ENCODE data around the gene UBC.

DNA sequence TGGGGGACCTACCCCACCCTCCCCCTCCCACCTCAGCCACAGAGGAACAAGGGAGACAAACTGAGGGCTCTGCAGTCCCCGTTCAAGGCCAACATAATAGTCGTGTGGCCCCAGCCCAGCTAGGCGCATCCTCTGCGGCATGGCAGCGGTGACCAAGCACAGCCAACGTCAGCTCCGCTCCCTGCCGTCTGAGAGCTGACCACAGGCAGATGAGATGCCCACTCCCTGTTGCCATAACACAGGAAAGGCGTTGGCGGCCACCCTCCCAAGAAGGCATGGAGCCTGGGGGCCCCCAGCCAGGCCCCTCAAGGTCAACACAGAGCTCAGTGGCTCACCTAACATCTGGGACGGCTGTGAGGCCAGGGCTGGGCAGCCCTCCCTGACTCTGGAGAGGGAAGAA lies 32.6 kb upstream of the UBC start:
- TF ChIP-seq ZNF660 (tag by site-specific recombination; IDR thresholded peaks at IDR 0.05) (no peak), ZNF324 (tag by site-specific recombination; IDR thresholded peaks at IDR 0.05) (no peak), ZNF701 (tag by site-specific recombination; IDR thresholded peaks at IDR 0.05) (no peak), ZNF510 (tag by site-specific recombination; IDR thresholded peaks at IDR 0.05; ENCODE audit: insufficient replicate concordance) (no peak), ZEB2 (tag by site-specific recombination; IDR thresholded peaks at IDR 0.05) (no peak), ZNF175 (tag by site-specific recombination; IDR thresholded peaks at IDR 0.05) (no peak), ZNF76 (tag by site-specific recombination; IDR thresholded peaks at IDR 0.05; ENCODE audit: borderline replicate concordance, low read depth) (no peak), CTCF (tag by site-specific recombination; IDR thresholded peaks at IDR 0.05) (no peak), KLF16 (tag by site-specific recombination; IDR thresholded peaks at IDR 0.05) (no peak), ZNF530 (tag by site-specific recombination; IDR thresholded peaks at IDR 0.05; ENCODE audit: low read depth) (no peak), ZNF133 (tag by site-specific recombination; IDR thresholded peaks at IDR 0.05) (no peak), ZNF549 (tag by site-specific recombination; IDR thresholded peaks at IDR 0.05) (no peak), REST (tag by site-specific recombination; IDR thresholded peaks at IDR 0.05) (no peak)

Measured in HEK293 (cell line).